Sigmoid colon (tissue), 7 donors: ENCODE results near the gene WDR37. TPM values are rescaled to one million over a fixed set of nuclear protein-coding genes. Genes with fewer than 3 reads are reported as not detected.

Experiments
- DNase-seq: peaks from one replicate; pipeline ENCODE4 v3.0.0-alpha.2; 2019
- H3K27ac ChIP-seq, 4 donors: fragments of 200-600 bp; sonication (generic); one replicate each; pipeline ENCODE4 v1.5.1; 2016 to 2019; ENCODE audit warnings: mild to moderate bottlenecking in 1 of 4
- H3K27me3 ChIP-seq, 3 donors: fragments of 200-600 bp; sonication (generic); one replicate each; pipeline ENCODE4 v1.5.1; 2019; ENCODE audit warnings: mild to moderate bottlenecking in 1 of 3
- H3K36me3 ChIP-seq, 4 donors: fragments of 200-600 bp; sonication (generic); one replicate each; pipeline ENCODE4 v1.5.1; 2016 to 2019
- H3K4me1 ChIP-seq, 4 donors: fragments of 200-600 bp; sonication (generic); one replicate each; pipeline ENCODE4 v1.5.1; 2017 to 2019
- H3K4me3 ChIP-seq, 4 donors: fragments of 200-600 bp; sonication (generic); one replicate each; pipeline ENCODE4 v1.5.1; 2017 to 2019; ENCODE audit warnings: mild to moderate bottlenecking in 2 of 4, moderate library complexity in 1 of 4
- H3K9me3 ChIP-seq, 4 donors: fragments of 200-600 bp in 3 of 4; sonication (generic) in 3 of 4; one replicate each; pipeline versions ENCODE4 v1.5.1 to v1.6.1; 2013 to 2019
- EP300 ChIP-seq, 4 donors: sonication (generic); formaldehyde crosslinking; IDR thresholded peaks; one replicate each; pipeline ENCODE4 v1.6.1; 2017; ENCODE audit warnings: antibody characterized with exemption in 4 of 4
- POLR2A ChIP-seq, 2 donors: fragments of 450-650 bp; IDR thresholded peaks; one replicate each; pipeline ENCODE4 v1.6.1; 2016; ENCODE audit warnings: antibody characterized with exemption in 2 of 2, mild to moderate bottlenecking in 2 of 2, moderate library complexity in 2 of 2
- POLR2AphosphoS5 ChIP-seq, 4 donors: sonication (generic); formaldehyde crosslinking; IDR thresholded peaks; one replicate each; pipeline ENCODE4 v1.6.1; 2017; ENCODE audit warnings: antibody characterized with exemption in 4 of 4
- WGBS, 2 donors: extraction: QIAGEN DNeasy Blood & Tissue Kit; methylation state at CpG; one replicate each; pipeline ENCODE4 v1.1.7; 2013; 5-methylcytosine and 5-hydroxymethylcytosine counted together
- intact Hi-C: fragments of 100-400 bp; cut with DNase I; formaldehyde crosslinking; loops from one replicate; pipeline ENCODE4 v1.15.1; 2023
- polyA plus RNA-seq, 3 donors: library from polyadenylated mRNA; stranded (reverse); fragments of 200-250 nt; gene quantifications; one replicate each; pipeline ENCODE4 v1.2.3, GENCODE V29; 2013
- total RNA-seq, 4 donors: library from RNA; depleted of rRNA; stranded (reverse); fragments of >200 nt; gene quantifications; one replicate each; pipeline ENCODE4 v1.1.0, GENCODE V29; 2016
- TF ChIP-seq, protein P1 (sequence below), 4 experiments: fragments of 450-650 bp in 3 of 4; fragments of 200-600 bp in 1 of 4; IDR thresholded peaks; one replicate each; pipeline ENCODE4 v1.5.1; 2016 to 2019; ENCODE audit warnings: antibody characterized with exemption in 4 of 4, mild to moderate bottlenecking in 3 of 4, moderate library complexity in 2 of 4
- donor health status: healthy with polysubstance abuse.
- donor health status: Bipolar disorder and iron deficiency.
- donor health status: healthy.

Gene WDR37
- total and polyA plus RNA-seq, 7 donors = 5.4 to 25.5 (median 10.6) TPM

- peaks cover under 1 to 55% (median 12%) of the 10 kb centered on the region in 4 donors for H3K36me3 ChIP-seq
- intact Hi-C loops = no loop called here
- TF ChIP-seq POLR2A (IDR thresholded peaks at IDR 0.05) = no peak
- TF ChIP-seq EP300 (IDR thresholded peaks at IDR 0.05) = no peak
- TF ChIP-seq POLR2AphosphoS5 (IDR thresholded peaks at IDR 0.05) = no peak
- TF ChIP-seq, protein P1, sequence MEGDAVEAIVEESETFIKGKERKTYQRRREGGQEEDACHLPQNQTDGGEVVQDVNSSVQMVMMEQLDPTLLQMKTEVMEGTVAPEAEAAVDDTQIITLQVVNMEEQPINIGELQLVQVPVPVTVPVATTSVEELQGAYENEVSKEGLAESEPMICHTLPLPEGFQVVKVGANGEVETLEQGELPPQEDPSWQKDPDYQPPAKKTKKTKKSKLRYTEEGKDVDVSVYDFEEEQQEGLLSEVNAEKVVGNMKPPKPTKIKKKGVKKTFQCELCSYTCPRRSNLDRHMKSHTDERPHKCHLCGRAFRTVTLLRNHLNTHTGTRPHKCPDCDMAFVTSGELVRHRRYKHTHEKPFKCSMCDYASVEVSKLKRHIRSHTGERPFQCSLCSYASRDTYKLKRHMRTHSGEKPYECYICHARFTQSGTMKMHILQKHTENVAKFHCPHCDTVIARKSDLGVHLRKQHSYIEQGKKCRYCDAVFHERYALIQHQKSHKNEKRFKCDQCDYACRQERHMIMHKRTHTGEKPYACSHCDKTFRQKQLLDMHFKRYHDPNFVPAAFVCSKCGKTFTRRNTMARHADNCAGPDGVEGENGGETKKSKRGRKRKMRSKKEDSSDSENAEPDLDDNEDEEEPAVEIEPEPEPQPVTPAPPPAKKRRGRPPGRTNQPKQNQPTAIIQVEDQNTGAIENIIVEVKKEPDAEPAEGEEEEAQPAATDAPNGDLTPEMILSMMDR (IDR thresholded peaks at IDR 0.05) = no peak
- no peaks in the 10 kb centered on the region for H3K9me3 ChIP-seq
- WGBS, 2 donors = 95% methylated on average over 24 of the region's 24 CpGs
- peaks cover 0 to 7% (median 3%) of the 10 kb centered on the region in 4 donors for H3K4me1 ChIP-seq
- no peak overlapping the region for H3K27ac ChIP-seq
- H3K4me3 ChIP-seq = no peak overlapping the region
- no peaks in the 10 kb centered on the region for H3K27me3 ChIP-seq
- DNase-seq = no peak
Observed at GRCh38 chr10:1074052-1074747, 18.0 kb downstream of the WDR37 start.

- no peak for TF ChIP-seq POLR2AphosphoS5 (IDR thresholded peaks at IDR 0.05)
- TF ChIP-seq POLR2A (IDR thresholded peaks at IDR 0.05) = no peak
- TF ChIP-seq, protein P1 (IDR thresholded peaks at IDR 0.05) = no peak
- TF ChIP-seq EP300 (IDR thresholded peaks at IDR 0.05) = no peak
- no peak for DNase-seq
- Histone ChIP-seq H3K4me3 (no peak overlapping the region), H3K4me1 (peaks cover 0 to 7% (median 3%) of the 10 kb centered on the region in 4 donors), H3K27me3 (no peaks in the 10 kb centered on the region), H3K27ac (no peak overlapping the region), H3K9me3 (no peaks in the 10 kb centered on the region), H3K36me3 (peaks cover 6 to 61% (median 19%) of the 10 kb centered on the region in 4 donors)
- WGBS, 2 donors = 87 to 92% methylated on average over 18 of the region's 18 CpGs
- intact Hi-C loops = no loop called here
Observed at GRCh38 chr10:1074748-1075308, 18.6 kb downstream of the WDR37 start.

DNA sequence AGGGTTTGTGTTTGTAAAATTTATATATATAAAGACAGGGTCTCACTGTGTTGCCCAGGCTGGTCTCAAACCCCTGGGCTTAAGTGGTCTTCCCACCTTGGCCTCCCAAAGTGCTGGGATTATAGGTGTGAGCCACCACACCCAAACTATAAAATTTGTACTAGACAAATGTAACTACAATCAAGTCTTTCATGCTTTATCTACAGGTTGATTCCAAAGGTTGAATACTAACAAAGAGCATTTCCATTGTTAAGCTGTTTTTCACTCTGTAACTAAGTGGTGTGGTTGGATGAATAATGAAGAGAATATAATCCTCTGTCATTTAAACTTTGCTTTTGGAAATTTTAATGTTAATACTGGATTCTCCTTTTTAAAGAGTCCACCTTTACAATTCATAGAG is 22.5 kb downstream of the WDR37 start:
- no peak for TF ChIP-seq POLR2AphosphoS5 (IDR thresholded peaks at IDR 0.05)
- no peak for TF ChIP-seq EP300 (IDR thresholded peaks at IDR 0.05)
- DNase-seq = no peak
- H3K27ac ChIP-seq = no peak overlapping the region
- H3K36me3 ChIP-seq = peaks cover 19 to 83% (median 26%) of the 10 kb centered on the region in 4 donors
- H3K4me1 ChIP-seq = no peaks in the 10 kb centered on the region
- intact Hi-C loops = no loop called here
- H3K27me3 ChIP-seq = no peaks in the 10 kb centered on the region
- no peak overlapping the region for H3K4me3 ChIP-seq
- no peaks in the 10 kb centered on the region for H3K9me3 ChIP-seq

DNA sequence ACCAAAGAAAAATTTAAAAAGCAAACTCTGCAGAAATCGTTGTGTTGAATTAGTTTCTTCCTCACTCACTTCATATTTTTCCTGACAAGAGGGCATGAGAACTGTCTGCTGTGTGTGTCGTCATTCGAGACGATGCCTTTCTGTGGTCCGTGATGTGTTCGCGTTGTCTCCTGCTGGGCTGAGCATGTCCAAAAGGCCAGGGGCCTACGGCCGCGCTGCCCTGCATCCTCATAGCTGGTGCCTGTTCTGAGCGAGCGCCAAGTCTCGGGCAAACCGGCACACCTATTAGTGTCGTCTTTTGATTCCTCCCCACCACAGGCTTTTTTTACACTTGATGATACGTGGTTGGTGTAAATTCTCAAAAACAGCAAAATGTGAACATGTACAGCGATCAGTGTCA is 27.4 kb downstream of the WDR37 start:
- TF ChIP-seq POLR2AphosphoS5 (IDR thresholded peaks at IDR 0.05) (no peak), POLR2A (IDR thresholded peaks at IDR 0.05) (no peak), EP300 (IDR thresholded peaks at IDR 0.05) (no peak)
- TF ChIP-seq, protein P1 (IDR thresholded peaks at IDR 0.05) = no peak
- Histone ChIP-seq H3K4me3 (no peak overlapping the region), H3K27me3 (no peaks in the 10 kb centered on the region), H3K4me1 (no peaks in the 10 kb centered on the region), H3K9me3 (no peaks in the 10 kb centered on the region), H3K27ac (no peak overlapping the region), H3K36me3 (peaks cover 29 to 100% (median 57%) of the 10 kb centered on the region in 4 donors)
- WGBS, 2 donors = 93 to 98% methylated on average over 17 of the region's 17 CpGs
- intact Hi-C loops = no loop called here
- DNase-seq = no peak

- no peak for DNase-seq
- WGBS, 2 donors = 96 to 98% methylated on average over 28 of the region's 28 CpGs
Observed at GRCh38 chr10:1084011-1084950, 28.1 kb downstream of the WDR37 start.

More at GRCh38 chr10:1084011-1084950, 28.1 kb downstream of the WDR37 start:
- intact Hi-C loops = no loop called here
- H3K4me3 ChIP-seq = no peak overlapping the region
- no peaks in the 10 kb centered on the region for H3K27me3 ChIP-seq
- no peaks in the 10 kb centered on the region for H3K9me3 ChIP-seq
- no peaks in the 10 kb centered on the region for H3K4me1 ChIP-seq
- TF ChIP-seq POLR2A (IDR thresholded peaks at IDR 0.05) = no peak
- TF ChIP-seq, protein P1 (IDR thresholded peaks at IDR 0.05) = no peak
- no peak for TF ChIP-seq POLR2AphosphoS5 (IDR thresholded peaks at IDR 0.05)
- TF ChIP-seq EP300 (IDR thresholded peaks at IDR 0.05) = no peak
- no peak overlapping the region for H3K27ac ChIP-seq
- H3K36me3 ChIP-seq = peaks cover 27 to 100% (median 57%) of the 10 kb centered on the region in 4 donors
